Activated CD4-positive, alpha-beta T cell treated with anti-CD3 and anti-CD28 coated beads, Interleukin-2, amount 10 ng/mL, durations not matched to agents 24 days and 14 days (primary cell): Measurements from ENCODE around the gene PACRG. TPM values are rescaled to one million over a fixed set of nuclear protein-coding genes. Genes with fewer than 3 reads are reported as not detected.
"Not testable (repeated sequence)": the region's sequence is repeated elsewhere in the genome, so short reads cannot be mapped to it uniquely, and the experiment has no call there.

Experiments used
- DNase-seq: peaks from one replicate; pipeline ENCODE4 v3.0.0; 2022
- H3K27ac Mint-ChIP-seq: one replicate; pipeline ENCODE4 v1.8.0; 2022; ENCODE audit warnings: mild to moderate bottlenecking, mixed read lengths
- H3K27me3 Mint-ChIP-seq: one replicate; pipeline ENCODE4 v1.8.0; 2022; ENCODE audit warnings: mixed read lengths
- H3K36me3 Mint-ChIP-seq: one replicate; pipeline ENCODE4 v1.8.0; 2022; ENCODE audit warnings: low read depth, mild to moderate bottlenecking, mixed read lengths
- H3K4me1 Mint-ChIP-seq: one replicate; pipeline ENCODE4 v1.8.0; 2021; ENCODE audit warnings: mixed read lengths
- H3K4me3 Mint-ChIP-seq: one replicate; pipeline ENCODE4 v1.8.0; 2022; ENCODE audit warnings: mild to moderate bottlenecking, moderate library complexity, mixed read lengths
- H3K9me3 Mint-ChIP-seq: one replicate; pipeline ENCODE4 v1.8.0; 2021; ENCODE audit warnings: mixed read lengths
- intact Hi-C: fragments of 100-400 bp; cut with micrococcal nuclease; formaldehyde crosslinking; loops from one replicate; pipeline ENCODE4 v1.15.1; 2023
- total RNA-seq: library from RNA; stranded (reverse); gene quantifications from 2 replicates; pipeline ENCODE4 v1.2.3, GENCODE V29; 2022

PACRG gene
- total RNA-seq, 1 donor from 2014 or later, result not detected

DNA sequence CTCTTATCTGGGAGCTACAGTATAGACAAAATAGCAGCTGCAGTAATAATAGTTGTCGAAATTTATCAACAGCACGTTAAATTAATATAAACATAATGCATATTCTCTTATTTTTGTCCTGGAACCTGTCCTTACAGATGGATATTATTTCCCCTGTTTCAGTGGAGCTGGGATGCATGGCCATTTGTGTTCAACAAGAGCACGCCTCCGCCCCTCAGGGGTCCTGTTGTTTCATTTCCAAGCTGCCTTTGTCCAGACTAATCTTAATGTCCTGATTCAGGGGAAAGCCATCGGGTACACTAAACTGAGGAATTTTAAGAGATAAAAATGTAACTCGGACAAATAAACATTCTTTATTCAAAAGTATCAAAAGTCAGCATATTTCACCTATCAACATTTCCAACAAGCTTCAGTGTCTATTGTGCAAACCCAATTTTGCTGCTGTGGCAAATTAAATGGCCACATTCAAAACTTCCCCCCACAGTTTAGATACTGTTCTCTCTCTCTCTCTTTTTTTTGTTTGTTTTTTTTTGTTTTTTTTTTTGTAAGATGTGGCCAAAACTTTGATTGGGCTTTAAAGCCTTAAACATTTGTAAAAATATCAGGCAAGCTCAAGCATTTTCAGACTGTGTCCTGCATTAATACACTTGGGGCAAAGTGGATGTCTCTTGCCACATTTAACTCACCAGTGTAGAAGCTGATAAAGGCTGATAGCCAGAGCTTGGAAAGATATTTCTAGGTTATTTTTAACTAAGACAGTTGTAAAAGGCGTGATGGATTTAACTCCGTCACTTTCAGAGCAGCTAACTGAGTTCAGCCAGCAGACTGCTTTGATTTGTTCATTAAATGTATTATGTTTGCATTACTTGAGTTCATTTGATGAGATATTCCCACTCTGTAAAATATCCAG is 574.2 kb downstream of the PACRG start:
- Mint-ChIP-seq H3K4me1 (no peaks in the 10 kb centered on the region), H3K36me3 (no peaks in the 10 kb centered on the region), H3K4me3 (no peak overlapping the region), H3K27ac (no peak overlapping the region), H3K27me3 (no peaks in the 10 kb centered on the region), H3K9me3 (no peaks in the 10 kb centered on the region)
- no peak for DNase-seq
- intact Hi-C loops, result no loop called here

DNA sequence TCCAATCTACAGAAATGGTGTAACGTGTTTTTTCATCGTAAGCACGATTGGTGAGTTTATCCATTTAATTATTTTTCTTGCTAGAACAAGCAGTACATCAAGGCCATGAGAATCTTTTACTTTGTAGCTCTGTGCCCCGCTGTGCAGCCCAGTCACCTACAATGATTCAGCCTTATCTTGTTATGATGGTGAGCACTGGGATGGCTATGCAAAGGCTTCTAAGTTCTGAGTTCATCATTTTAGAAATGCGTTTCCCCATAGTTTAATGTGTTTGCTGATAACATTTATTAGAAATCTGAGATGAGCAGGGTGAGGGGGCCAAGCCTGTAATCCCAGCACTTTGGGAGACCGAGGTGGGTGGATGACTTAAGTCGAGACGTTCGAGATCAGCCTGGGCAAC is 575.0 kb downstream of the PACRG start:
- intact Hi-C loops, result no loop called here
- H3K4me3 Mint-ChIP-seq, result no peak overlapping the region
- no peaks in the 10 kb centered on the region for H3K4me1 Mint-ChIP-seq

DNA sequence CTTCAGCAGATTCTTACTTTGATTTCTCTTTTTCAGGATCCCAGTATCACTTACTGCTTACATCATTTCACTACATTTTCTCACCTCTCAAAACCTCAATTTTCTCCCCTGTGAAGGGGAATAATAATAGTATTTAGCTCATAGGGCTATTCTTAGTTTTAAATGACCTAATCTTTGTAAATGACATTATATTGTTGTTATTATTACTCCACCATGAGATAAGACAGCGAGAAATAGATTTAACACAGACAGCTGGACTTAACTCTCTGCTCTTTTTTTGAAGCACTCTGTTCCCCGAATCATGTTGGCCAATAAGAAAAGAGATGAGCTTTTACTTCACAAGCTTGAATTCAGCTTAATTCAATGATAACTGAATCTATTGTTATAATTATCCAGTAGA is 578.2 kb downstream of the PACRG start:
- intact Hi-C loops, result no loop called here
- no peak for DNase-seq
- no peak overlapping the region for H3K4me3 Mint-ChIP-seq
- no peaks in the 10 kb centered on the region for H3K27me3 Mint-ChIP-seq
- no peaks in the 10 kb centered on the region for H3K36me3 Mint-ChIP-seq
- H3K27ac Mint-ChIP-seq, result no peak overlapping the region
- H3K9me3 Mint-ChIP-seq, result no peaks in the 10 kb centered on the region
- H3K4me1 Mint-ChIP-seq, result no peaks in the 10 kb centered on the region

More for the DNA sequence above, 575.0 kb downstream of the PACRG start:
- H3K27ac Mint-ChIP-seq, result no peak overlapping the region
- no peak for DNase-seq
- H3K36me3 Mint-ChIP-seq, result no peaks in the 10 kb centered on the region
- H3K27me3 Mint-ChIP-seq, result no peaks in the 10 kb centered on the region
- no peaks in the 10 kb centered on the region for H3K9me3 Mint-ChIP-seq

DNA sequence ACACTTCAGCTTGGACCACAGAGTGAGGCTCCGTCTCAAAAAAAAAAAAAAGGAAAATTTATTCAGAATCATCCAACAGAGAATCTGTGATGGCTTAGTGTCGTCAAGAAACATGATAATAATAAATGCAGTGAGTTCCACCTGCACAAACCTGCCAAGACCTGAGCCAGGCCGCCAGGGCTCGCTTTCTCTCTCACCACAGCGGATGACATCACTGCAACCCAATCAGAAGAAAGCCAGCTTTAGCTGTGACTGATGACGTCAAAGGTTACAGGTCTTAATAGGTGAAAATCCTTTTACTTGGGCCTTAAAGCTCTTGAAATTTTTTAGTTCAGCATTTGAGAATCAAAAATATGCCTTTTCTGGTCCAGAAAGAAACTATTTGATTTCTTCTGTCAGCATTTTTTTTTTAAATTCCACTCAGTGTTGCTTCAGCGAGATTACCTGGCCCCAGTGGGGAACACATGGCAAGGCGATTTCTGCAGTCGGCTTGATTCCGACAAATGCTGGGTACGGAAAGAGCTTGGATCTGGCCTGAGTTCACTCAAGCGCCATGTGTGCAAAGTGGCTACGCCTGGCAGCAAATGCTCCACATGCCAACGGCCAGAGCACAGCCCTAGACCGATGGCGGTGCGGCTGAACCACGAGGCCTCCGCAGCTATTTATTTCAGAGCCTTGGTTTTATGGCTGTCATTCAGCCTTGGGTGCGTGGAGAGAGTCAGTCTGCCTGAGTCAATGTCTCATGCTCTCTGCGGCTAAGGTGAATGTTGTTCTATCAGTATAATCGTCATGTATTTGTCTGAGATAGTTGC is 581.1 kb downstream of the PACRG start:
- no peaks in the 10 kb centered on the region for H3K4me1 Mint-ChIP-seq
- no peak for DNase-seq
- intact Hi-C loops, result no loop called here
- no peak overlapping the region for H3K4me3 Mint-ChIP-seq
- H3K27me3 Mint-ChIP-seq, result peaks cover 2% of the 10 kb centered on the region
- H3K9me3 Mint-ChIP-seq, result no peaks in the 10 kb centered on the region
- H3K36me3 Mint-ChIP-seq, result no peaks in the 10 kb centered on the region
- no peak overlapping the region for H3K27ac Mint-ChIP-seq

DNA sequence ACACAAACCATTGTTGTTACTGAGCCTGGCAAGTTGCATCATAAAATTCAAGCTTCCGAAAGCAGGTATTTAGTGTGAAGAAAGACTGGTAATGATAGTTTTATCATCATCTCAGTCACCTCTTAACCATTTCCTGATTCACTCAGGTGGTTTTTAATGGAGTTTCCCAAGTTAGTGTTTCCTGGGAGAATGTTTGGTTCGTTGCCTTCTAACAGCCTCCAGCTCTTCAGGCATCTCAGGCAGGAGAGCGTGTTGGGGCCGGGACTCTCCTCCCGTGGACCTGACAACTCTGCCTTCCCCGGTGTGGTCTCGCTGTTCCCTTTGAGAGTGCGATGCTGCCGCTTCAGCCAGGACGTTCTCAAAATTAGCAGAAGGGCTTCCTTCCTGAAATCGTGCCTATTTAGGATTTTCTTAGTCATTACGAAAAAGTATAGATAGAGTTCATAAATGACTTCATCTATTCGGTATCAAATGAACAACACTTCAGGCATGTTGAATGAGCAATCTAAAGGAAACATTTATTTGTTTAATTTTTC is 581.8 kb downstream of the PACRG start:
- no peak for DNase-seq
- Mint-ChIP-seq H3K27ac (no peak overlapping the region), H3K4me1 (no peaks in the 10 kb centered on the region), H3K4me3 (no peak overlapping the region), H3K36me3 (no peaks in the 10 kb centered on the region), H3K27me3 (peaks cover 2% of the 10 kb centered on the region), H3K9me3 (no peaks in the 10 kb centered on the region)
- intact Hi-C loops, result no loop called here

DNA sequence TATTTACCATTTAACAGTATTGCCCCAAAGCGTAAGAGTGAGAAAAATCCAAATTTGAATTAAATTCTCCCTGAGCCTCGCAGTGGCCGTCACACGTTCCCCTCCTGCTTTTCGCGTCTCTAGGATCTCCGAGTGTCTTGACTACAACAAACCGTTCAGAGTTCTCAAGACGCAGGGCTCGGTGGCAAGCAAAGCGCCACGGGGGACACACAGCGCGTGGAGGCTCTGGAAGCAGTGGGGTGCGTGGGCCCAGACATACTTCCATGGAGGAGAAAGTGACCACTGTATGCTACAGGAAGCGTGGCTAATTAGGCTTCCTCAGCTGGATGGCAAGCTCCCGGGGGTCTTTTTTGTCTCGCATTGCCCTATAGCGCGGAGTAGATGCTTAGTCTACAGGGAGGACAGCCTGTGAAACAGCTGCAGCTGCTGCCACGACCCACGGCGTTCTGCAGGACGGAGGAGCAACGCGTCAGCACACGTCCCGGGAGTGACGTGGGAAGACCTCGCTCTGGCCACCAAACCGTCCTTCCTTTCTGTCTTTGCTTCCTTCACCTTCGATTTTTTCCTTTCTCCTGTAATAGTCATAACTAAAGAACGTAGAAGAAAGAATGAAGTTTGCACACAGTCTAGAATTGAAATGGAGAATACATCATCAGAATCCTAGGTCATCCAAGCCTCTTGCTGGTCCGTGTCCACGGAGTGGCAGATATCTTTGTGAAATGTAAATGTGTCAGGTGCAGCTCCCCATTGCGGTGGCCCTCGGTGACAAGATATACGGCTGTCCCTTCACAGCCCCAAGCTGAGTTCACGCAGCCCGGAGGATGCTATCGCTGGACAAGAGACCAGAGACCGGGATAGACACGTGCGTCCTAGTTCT is 582.6 kb downstream of the PACRG start:
- Mint-ChIP-seq H3K36me3 (no peaks in the 10 kb centered on the region), H3K27me3 (peaks cover 2% of the 10 kb centered on the region), H3K9me3 (no peaks in the 10 kb centered on the region), H3K4me1 (no peaks in the 10 kb centered on the region), H3K4me3 (no peak overlapping the region), H3K27ac (no peak overlapping the region)
- intact Hi-C loops, result no loop called here
- DNase-seq, result no peak

DNA sequence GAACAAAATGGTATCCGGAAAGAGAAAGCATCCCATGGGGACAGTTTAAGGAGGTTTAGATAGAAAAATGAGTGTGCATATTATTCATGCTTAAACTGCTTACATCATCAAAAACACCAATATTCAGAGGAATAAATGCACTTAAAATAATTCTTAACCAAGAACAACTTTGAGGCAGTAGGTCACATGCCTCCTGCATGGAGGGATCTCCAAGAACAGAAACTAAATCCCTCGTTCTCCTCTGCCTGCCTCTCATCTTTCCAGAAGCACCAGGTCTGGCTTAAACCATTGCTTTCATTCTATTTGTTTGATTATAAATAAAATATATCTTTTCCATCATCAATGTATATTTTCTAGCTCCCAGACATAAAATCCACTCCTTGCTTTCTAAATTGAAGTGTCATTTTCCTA is 583.2 kb downstream of the PACRG start:
- no peak for DNase-seq
- no peaks in the 10 kb centered on the region for H3K9me3 Mint-ChIP-seq
- no peak overlapping the region for H3K4me3 Mint-ChIP-seq
- H3K27me3 Mint-ChIP-seq, result peaks cover 2% of the 10 kb centered on the region
- H3K27ac Mint-ChIP-seq, result no peak overlapping the region
- no peaks in the 10 kb centered on the region for H3K4me1 Mint-ChIP-seq
- H3K36me3 Mint-ChIP-seq, result no peaks in the 10 kb centered on the region
- intact Hi-C loops, result no loop called here

DNA sequence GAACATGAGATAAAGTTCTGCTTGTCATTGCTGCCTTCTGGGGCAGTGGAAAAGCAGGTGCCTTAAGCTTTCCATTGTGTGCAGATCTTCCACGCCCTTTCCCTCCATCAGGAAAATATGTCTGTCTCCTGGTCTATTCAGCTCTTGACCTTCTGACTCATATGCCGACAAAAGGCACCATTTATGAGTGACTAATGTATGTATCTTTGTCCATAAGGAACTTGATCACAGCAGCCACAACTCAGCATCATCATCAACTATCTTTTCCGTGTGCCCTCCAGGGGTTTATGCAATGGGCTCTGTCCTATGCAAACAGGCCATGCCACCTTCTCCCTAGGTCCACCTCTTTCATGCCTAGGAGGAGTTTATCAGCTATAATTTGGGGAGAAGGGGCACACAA is 584.1 kb downstream of the PACRG start:
- H3K27ac Mint-ChIP-seq, result no peak overlapping the region
- H3K27me3 Mint-ChIP-seq, result peaks cover 2% of the 10 kb centered on the region
- no peaks in the 10 kb centered on the region for H3K9me3 Mint-ChIP-seq
- no peak overlapping the region for H3K4me3 Mint-ChIP-seq
- DNase-seq, result no peak
- intact Hi-C loops, result no loop called here
- H3K4me1 Mint-ChIP-seq, result no peaks in the 10 kb centered on the region
- no peaks in the 10 kb centered on the region for H3K36me3 Mint-ChIP-seq

DNA sequence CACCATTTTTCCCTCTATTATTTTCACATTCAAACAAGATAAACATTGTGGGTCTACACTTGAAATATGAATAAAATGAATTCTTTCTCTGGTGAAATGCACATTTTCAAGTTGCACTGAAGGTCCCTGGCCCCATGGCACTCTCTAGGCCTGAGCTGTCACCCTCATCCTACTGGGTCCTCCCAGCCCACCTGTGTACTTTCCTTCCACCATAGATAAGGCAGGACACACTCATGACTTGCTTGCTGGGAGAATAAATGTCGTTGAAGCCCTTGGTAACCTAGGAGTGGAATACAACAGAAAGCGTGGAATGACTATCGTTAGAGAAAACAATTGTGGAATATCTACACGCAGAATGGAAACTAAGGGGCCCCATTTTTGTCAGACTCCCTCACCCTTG is 585.8 kb downstream of the PACRG start:
- Mint-ChIP-seq H3K27ac (no peak overlapping the region), H3K4me3 (no peak overlapping the region), H3K36me3 (no peaks in the 10 kb centered on the region), H3K4me1 (no peaks in the 10 kb centered on the region), H3K9me3 (no peaks in the 10 kb centered on the region), H3K27me3 (peaks cover 2% of the 10 kb centered on the region)
- DNase-seq, result no peak
- intact Hi-C loops, result no loop called here

DNA sequence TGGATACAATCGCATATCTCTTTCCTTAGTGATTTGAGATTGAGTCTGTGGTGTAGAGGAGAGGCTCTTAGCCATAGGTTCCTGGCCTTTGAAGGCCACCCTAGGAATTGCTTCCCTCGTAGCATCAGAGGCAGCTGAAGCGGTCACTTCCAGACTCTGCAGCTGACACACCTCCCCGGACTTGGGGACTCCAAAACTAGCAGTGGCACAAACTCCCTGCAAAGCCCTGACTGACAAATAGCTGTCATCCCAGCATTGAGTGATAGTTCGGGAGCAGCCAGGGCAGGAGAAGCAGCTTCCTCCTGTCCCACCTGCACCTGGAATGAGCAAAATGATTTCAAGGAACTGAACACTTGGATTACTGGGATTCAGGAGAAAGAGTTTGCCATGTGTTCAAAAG is 586.2 kb downstream of the PACRG start:
- Mint-ChIP-seq H3K4me1 (no peaks in the 10 kb centered on the region), H3K36me3 (no peaks in the 10 kb centered on the region), H3K9me3 (no peaks in the 10 kb centered on the region), H3K4me3 (no peak overlapping the region), H3K27me3 (peaks cover 2% of the 10 kb centered on the region), H3K27ac (no peak overlapping the region)
- intact Hi-C loops, result no loop called here
- no peak for DNase-seq

DNA sequence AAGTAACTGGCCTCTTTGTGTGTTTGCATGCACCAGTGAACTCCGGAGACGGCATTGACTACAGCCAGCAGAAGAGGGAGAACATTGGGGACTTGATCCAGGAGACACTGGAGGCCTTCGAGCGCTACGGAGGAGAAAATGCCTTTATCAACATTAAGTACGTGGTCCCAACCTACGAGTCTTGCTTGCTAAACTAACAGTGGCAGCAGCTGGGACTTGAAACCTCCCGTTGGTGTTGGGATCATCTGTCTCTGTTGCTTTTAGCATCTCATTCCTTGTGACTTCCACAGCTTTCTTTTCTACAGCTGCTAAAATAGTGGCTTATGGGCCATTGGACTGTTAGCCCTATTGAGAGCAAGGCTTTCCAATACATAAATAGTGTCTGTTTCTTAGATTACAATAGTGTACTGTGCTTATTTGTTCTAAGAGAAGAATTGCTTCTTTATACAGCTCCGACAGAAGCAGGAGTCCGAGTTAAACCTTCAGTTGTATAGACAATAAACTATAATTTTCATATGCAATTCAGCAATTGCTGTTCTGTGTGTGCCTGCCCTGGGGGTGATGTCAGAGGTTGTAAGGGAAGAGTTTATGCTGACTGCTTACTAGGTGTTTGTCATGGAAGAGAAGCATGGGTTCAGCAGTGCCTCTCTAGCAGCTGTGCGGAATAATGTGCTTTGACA is 587.2 kb downstream of the PACRG start:
- H3K4me3 Mint-ChIP-seq, result no peak overlapping the region
- H3K9me3 Mint-ChIP-seq, result no peaks in the 10 kb centered on the region
- intact Hi-C loops, result no loop called here
- no peak for DNase-seq
- no peak overlapping the region for H3K27ac Mint-ChIP-seq
- no peaks in the 10 kb centered on the region for H3K4me1 Mint-ChIP-seq
- H3K27me3 Mint-ChIP-seq, result peaks cover 2% of the 10 kb centered on the region
- no peaks in the 10 kb centered on the region for H3K36me3 Mint-ChIP-seq

DNA sequence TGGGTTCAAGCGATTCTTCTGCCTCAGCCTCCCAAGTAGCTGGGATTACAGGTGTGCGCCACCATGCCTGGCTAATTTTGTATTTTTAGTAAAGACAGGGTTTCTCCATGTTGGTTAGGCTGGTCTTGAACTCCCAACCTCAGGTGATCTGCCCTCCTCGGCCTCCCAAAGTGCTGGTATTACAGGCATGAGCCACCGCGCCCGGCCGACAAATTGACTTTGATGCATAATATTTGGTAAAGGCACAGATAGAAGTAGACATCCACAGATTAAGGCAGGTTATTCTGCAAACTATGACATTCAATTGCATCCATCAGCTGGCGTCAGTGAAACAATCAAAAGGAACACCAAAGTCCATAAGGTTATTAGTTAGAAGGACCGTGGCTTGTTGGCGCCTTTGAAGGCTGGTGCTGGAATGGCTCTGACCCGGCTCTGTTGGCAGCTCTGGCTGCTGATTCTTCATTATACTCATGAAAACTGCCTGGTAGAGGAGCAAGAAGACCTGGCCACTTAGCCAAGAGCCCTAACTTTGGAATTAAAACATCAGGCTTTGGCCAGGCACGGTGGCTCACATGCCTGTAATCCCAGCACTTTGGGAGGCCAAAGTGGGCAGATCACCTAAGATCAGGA is 589.2 kb downstream of the PACRG start:
- H3K9me3 Mint-ChIP-seq, DNase-seq, H3K27ac Mint-ChIP-seq, H3K27me3 Mint-ChIP-seq, intact Hi-C loops, H3K4me1 Mint-ChIP-seq, H3K36me3 Mint-ChIP-seq, H3K4me3 Mint-ChIP-seq: not testable (repeated sequence)
